ENCODE results near the gene LARP1B. TPM values are rescaled to one million over a fixed set of nuclear protein-coding genes. Genes with fewer than 3 reads are reported as not detected.

LARP1B gene
- total and polyA plus RNA-seq, 9 of the 15 experiments (the other 6 are each of a cell fraction or from before 2014, with no cell fraction given) = 19.2 to 59.7 (median 37.9) TPM

- TF ChIP-seq ATF2 (CRISPR knock-in tag; IDR thresholded peaks at IDR 0.05) (0 out of 2 replicates have a peak, but pooled peaks have one; percentile 9), ZNF175 (CRISPR knock-in tag; IDR thresholded peaks at IDR 0.05; ENCODE audit: low read depth) (0 out of 2 replicates have a peak, but pooled peaks have one; percentile 55), ZNF134 (CRISPR knock-in tag; conservative IDR thresholded peaks at IDR 0.05) (0 out of 2 replicates have a peak, but pooled peaks have one; percentile 39), POLR2A (conservative IDR thresholded peaks at IDR 0.05) (peak; percentile 84), ZNF41 (CRISPR knock-in tag; conservative IDR thresholded peaks at IDR 0.05) (0 out of 2 replicates have a peak, but pooled peaks have one; percentile 30), HMGXB4 (CRISPR knock-in tag; IDR thresholded peaks at IDR 0.05) (peak; percentile 88), ZBTB1 (CRISPR knock-in tag; IDR thresholded peaks at IDR 0.05; ENCODE audit: borderline replicate concordance, low read depth) (peak; percentile 91), SUPT5H (IDR thresholded peaks at IDR 0.05) (peak; percentile 72), YY1 (IDR thresholded peaks at IDR 0.05; ENCODE audit: borderline replicate concordance in 1 of 3, control insufficient read depth in 1 of 3, extremely low read depth in 1 of 3, insufficient read depth in 3 of 3, insufficient read length in 1 of 3, insufficient replicate concordance in 2 of 3, low read depth in 1 of 3, low read length in 2 of 3) (peak; percentile 33 to 71 (median 63)), SMAD1 (IDR thresholded peaks at IDR 0.05; ENCODE audit: low read depth, low read length, partially characterized antibody) (peak; percentile 14), GMEB1 (CRISPR knock-in tag; IDR thresholded peaks at IDR 0.05) (peak; percentile 26), RREB1 (CRISPR knock-in tag; IDR thresholded peaks at IDR 0.05) (peak; percentile 39; the same call in 1 of the 2 replicates), PML (IDR thresholded peaks at IDR 0.05; ENCODE audit: low read length) (peak; percentile 60; the same call in 1 of the 2 replicates)
Measured at GRCh38 chr4:128060699-128061565, at the start of gene LARP1B (continued).
